C4-2B (cell line): ENCODE results near the gene ATF3.

ENCODE experiments used
- H3K27ac ChIP-seq: fragments of 450-650 bp; 2 replicates; pipeline ENCODE4 v1.5.1; 2017
- CTCF ChIP-seq: fragments of 450-650 bp; conservative IDR thresholded peaks from 2 replicates; pipeline ENCODE4 v1.5.1; 2017; ENCODE audit warnings: mild to moderate bottlenecking
- ZFX ChIP-seq: fragments of 450-650 bp; IDR thresholded peaks from 2 replicates; pipeline ENCODE4 v1.6.1; 2017

Gene ATF3

GRCh38 chr1:212566522-212567479 is 41.8 kb upstream of the ATF3 start:
- peak overlapping the region; percentile 67 for H3K27ac ChIP-seq
- TF ChIP-seq ZFX (no peak), CTCF (no peak)

- TF ChIP-seq CTCF (no peak), ZFX (no peak)
- H3K27ac ChIP-seq, result no peak overlapping the region
These were observed 40.9 kb upstream of the ATF3 start for GRCh38 chr1:212567638-212568037.

- no peak for TF ChIP-seq ZFX
- no peak for TF ChIP-seq CTCF
- no peak overlapping the region for H3K27ac ChIP-seq
These were observed 39.5 kb upstream of the ATF3 start for GRCh38 chr1:212568978-212569537.

GRCh38 chr1:212574732-212575131 is 33.8 kb upstream of the ATF3 start:
- H3K27ac ChIP-seq, result no peak overlapping the region
- TF ChIP-seq CTCF (no peak), ZFX (no peak)

- no peak for TF ChIP-seq ZFX
- TF ChIP-seq CTCF, result no peak
- H3K27ac ChIP-seq, result no peak overlapping the region
These were observed 33.2 kb upstream of the ATF3 start for GRCh38 chr1:212575333-212575732.

GRCh38 chr1:212578041-212578440 is 30.5 kb upstream of the ATF3 start:
- no peak overlapping the region for H3K27ac ChIP-seq
- TF ChIP-seq ZFX, result no peak
- TF ChIP-seq CTCF, result no peak

- TF ChIP-seq CTCF (no peak), ZFX (no peak)
- no peak overlapping the region for H3K27ac ChIP-seq
These were observed 27.5 kb upstream of the ATF3 start for GRCh38 chr1:212581034-212581433.
